ENCODE data around the gene HLCS. TPM values are rescaled to one million over a fixed set of nuclear protein-coding genes. Genes with fewer than 3 reads are reported as not detected.

The HLCS gene
- total RNA-seq, 4 donors from 2014 or later = 3.1 to 19.4 (median 8.9) TPM

DNA sequence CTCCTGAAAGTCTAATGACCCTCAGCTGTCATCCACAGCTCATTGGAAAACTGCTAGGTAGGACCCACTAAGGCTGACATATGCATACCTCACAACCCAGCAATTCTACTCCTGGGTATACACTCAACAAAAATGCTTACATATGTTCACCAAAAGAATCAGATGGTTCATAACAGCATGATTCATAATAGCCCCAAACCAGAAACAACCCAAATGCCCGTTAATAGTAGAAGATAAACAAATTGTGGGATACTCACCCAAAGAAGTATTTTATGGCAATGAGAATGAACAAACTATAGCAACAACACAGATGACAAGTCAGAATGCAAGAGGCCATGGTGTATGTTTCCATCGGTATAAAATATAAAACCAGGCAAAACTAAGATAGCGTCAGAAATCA, 124.6 kb downstream of the HLCS start:
- intact Hi-C loops (cut with DNase I; ENCODE audit: low total_unique reads) = no loop called here
- 85 to 93% methylated on average over 3 of the region's 3 CpGs for WGBS, 2 donors

DNA sequence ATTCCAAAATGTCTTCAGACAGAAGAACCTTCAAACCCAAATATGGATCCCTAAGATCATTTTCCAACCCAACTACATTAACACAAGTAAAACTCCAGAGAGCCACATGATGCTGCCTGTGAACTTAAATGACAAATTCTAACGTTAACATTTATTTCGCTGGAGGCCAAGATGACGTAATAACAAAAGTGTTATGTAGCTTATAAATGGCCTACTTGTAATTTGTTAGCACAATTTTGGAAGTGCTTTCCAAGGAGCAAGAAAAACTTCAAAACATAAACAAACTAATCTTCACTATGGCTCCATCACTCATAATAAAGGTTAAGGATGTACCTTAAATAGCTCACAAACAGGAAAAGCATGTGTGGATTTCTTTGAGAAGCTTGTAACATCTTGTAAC, 126.7 kb downstream of the HLCS start:
- no peak overlapping the region for H3K4me3 ChIP-seq (ENCODE audit: low read depth, poor library complexity, severe bottlenecking)
- DNase-seq (ENCODE audit: low spot score in 2 of 2) = no peak
- intact Hi-C loops (cut with DNase I; ENCODE audit: low total_unique reads) = no loop called here
- 62 to 65% methylated on average over 3 of the region's 3 CpGs for WGBS, 2 donors
- no peak for TF ChIP-seq POLR2A (IDR thresholded peaks at IDR 0.05)
- TF ChIP-seq, protein P1, sequence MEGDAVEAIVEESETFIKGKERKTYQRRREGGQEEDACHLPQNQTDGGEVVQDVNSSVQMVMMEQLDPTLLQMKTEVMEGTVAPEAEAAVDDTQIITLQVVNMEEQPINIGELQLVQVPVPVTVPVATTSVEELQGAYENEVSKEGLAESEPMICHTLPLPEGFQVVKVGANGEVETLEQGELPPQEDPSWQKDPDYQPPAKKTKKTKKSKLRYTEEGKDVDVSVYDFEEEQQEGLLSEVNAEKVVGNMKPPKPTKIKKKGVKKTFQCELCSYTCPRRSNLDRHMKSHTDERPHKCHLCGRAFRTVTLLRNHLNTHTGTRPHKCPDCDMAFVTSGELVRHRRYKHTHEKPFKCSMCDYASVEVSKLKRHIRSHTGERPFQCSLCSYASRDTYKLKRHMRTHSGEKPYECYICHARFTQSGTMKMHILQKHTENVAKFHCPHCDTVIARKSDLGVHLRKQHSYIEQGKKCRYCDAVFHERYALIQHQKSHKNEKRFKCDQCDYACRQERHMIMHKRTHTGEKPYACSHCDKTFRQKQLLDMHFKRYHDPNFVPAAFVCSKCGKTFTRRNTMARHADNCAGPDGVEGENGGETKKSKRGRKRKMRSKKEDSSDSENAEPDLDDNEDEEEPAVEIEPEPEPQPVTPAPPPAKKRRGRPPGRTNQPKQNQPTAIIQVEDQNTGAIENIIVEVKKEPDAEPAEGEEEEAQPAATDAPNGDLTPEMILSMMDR (IDR thresholded peaks at IDR 0.05) = no peak

More for the DNA sequence above, 124.6 kb downstream of the HLCS start:
- no peak overlapping the region for H3K4me3 ChIP-seq (ENCODE audit: low read depth, poor library complexity, severe bottlenecking)
- TF ChIP-seq POLR2A (IDR thresholded peaks at IDR 0.05) = no peak
- TF ChIP-seq, protein P1 (IDR thresholded peaks at IDR 0.05) = no peak
- no peak for DNase-seq (ENCODE audit: low spot score in 2 of 2)

DNA sequence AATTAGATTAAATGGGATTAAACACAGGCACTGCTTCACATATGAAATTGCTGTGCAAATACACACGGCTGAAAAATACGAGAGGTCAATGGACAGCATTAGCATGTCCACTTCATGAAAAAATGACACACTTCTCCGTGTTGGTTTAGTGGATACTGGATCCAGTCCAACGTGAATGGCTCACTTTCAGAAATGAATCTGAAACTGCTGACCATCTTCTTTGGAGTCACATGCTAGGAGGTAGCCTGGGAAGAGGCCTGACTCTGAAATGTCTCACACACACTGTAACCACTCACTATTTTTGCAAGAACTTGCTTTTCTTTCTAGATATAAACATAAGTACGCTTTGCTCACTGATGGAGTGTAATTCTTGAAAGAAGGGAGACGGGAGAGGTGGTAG, 127.3 kb downstream of the HLCS start:
- DNase-seq (ENCODE audit: low spot score in 2 of 2) = no peak
- WGBS, 2 donors = 79 to 85% methylated on average over 6 of the region's 6 CpGs
- TF ChIP-seq POLR2A (IDR thresholded peaks at IDR 0.05) = no peak
- TF ChIP-seq, protein P1 (IDR thresholded peaks at IDR 0.05) = no peak
- intact Hi-C loops (cut with DNase I; ENCODE audit: low total_unique reads) = no loop called here
- no peak overlapping the region for H3K4me3 ChIP-seq (ENCODE audit: low read depth, poor library complexity, severe bottlenecking)

DNA sequence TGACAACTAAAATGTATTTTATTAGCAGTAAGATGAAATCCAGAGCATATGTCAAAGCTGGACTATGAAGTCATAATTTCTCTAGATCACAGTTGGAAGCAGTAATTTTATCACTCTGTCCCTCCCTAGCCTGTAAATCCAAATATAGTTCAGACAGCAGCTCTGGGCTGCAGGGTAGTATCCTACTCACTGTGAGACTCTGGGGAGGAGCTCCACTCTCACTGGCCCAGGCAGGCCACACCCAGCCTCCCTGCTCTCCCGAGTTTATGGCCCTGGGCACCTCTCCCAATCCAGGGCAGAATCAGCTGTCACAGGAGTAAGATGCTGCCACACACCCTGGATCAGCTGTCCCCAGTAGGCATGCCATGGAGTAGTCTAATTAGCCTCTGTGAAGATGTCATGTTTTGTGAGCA, 131.1 kb downstream of the HLCS start:
- WGBS, 2 donors = 7 to 30% methylated on average over 1 of the region's 1 CpG
- TF ChIP-seq POLR2A (IDR thresholded peaks at IDR 0.05) = no peak
- TF ChIP-seq, protein P1 (IDR thresholded peaks at IDR 0.05) = no peak

DNA sequence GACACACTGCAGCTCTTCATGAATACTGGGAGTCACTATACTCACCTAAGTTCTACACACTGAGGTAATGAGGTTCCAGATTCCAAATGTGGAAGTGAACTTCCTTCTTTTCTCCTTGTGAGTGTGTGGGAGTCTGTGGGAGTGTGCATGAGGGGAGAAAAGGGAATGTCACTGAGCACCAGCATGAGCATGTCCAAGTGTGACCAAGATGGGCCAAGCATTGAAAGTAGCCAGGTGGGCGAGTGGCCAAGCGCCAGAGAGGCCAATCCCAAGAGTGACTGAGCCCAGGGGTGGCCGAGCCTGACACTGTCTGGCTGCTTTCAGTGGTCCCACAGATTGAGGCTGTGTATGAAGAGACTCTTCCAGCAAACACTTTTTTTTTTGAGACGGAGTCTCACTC, 132.3 kb downstream of the HLCS start:
- 94 to 97% methylated on average over 4 of the region's 4 CpGs for WGBS, 2 donors
- H3K4me3 ChIP-seq (ENCODE audit: low read depth, poor library complexity, severe bottlenecking) = no peak overlapping the region
- TF ChIP-seq POLR2A (IDR thresholded peaks at IDR 0.05) = no peak
- DNase-seq (ENCODE audit: low spot score in 2 of 2) = no peak
- intact Hi-C loops (cut with DNase I; ENCODE audit: low total_unique reads) = no loop called here

More for the DNA sequence above, 131.1 kb downstream of the HLCS start:
- no peak overlapping the region for H3K4me3 ChIP-seq (ENCODE audit: low read depth, poor library complexity, severe bottlenecking)
- intact Hi-C loops (cut with DNase I; ENCODE audit: low total_unique reads) = no loop called here
- DNase-seq (ENCODE audit: low spot score in 2 of 2) = no peak

DNA sequence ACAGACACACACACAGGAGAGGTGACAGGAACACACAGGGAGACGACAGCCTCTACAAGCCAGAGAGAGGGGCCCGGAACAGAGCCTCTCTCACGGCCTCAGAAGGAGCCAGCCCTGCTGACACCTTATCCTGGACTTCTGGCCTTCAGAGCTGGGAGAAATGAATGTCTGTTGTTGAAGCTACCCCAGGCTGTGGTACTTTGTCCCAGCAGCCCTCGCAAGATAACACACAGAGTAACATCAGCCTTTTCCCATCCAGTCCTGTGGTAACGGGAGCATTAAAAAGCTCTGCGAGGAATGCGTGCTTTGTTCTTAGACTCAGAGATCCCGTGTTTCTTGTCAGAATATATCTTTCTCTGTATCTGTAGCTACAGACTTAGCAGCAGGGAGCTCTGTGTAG, 136.4 kb downstream of the HLCS start:
- 91 to 96% methylated on average over 8 of the region's 8 CpGs for WGBS, 2 donors
- TF ChIP-seq, protein P1 (IDR thresholded peaks at IDR 0.05) = no peak
- TF ChIP-seq POLR2A (IDR thresholded peaks at IDR 0.05) = no peak
- no peak for DNase-seq (ENCODE audit: low spot score in 2 of 2)
- H3K4me3 ChIP-seq (ENCODE audit: low read depth, poor library complexity, severe bottlenecking) = no peak overlapping the region
- intact Hi-C loops (cut with DNase I; ENCODE audit: low total_unique reads) = no loop called here
